Measurements from ENCODE around the gene KRTAP5-4. TPM values are rescaled to one million over a fixed set of nuclear protein-coding genes. Genes with fewer than 3 reads are reported as not detected.
"Not testable (repeated sequence)": the region's sequence is repeated elsewhere in the genome, so short reads cannot be mapped to it uniquely, and the experiment has no call there.

The KRTAP5-4 gene
- polyA plus RNA-seq, 1 donor, result not detected

- no peak for DNase-seq (ENCODE audit: low read depth)
Observed at GRCh38 chr11:1652771-1653540, 31.0 kb upstream of the KRTAP5-4 start.

GRCh38 chr11:1652442-1652770 is 30.5 kb upstream of the KRTAP5-4 start:
- DNase-seq (ENCODE audit: low read depth), result no peak

GRCh38 chr11:1652026-1652425 is 30.1 kb upstream of the KRTAP5-4 start:
- no peak for DNase-seq (ENCODE audit: low read depth)

GRCh38 chr11:1651411-1651980 is 29.6 kb upstream of the KRTAP5-4 start:
- DNase-seq (ENCODE audit: low read depth), result no peak

- DNase-seq (ENCODE audit: low read depth), result no peak
Observed at GRCh38 chr11:1650918-1651262, 29.0 kb upstream of the KRTAP5-4 start.

- no peak for DNase-seq (ENCODE audit: low read depth)
Observed at GRCh38 chr11:1650034-1650917, 28.3 kb upstream of the KRTAP5-4 start.

- DNase-seq (ENCODE audit: low read depth), result no peak
Observed at GRCh38 chr11:1648653-1649420, 26.9 kb upstream of the KRTAP5-4 start.

- no peak for DNase-seq (ENCODE audit: low read depth)
Observed at GRCh38 chr11:1647901-1648652, 26.1 kb upstream of the KRTAP5-4 start.

- DNase-seq (ENCODE audit: low read depth), result not testable (repeated sequence)
Observed at GRCh38 chr11:1646540-1646939, 24.6 kb upstream of the KRTAP5-4 start.

- DNase-seq (ENCODE audit: low read depth), result no peak
Observed at GRCh38 chr11:1645357-1645821, 23.5 kb upstream of the KRTAP5-4 start.

GRCh38 chr11:1644601-1645356 is 22.8 kb upstream of the KRTAP5-4 start:
- DNase-seq (ENCODE audit: low read depth), result no peak

GRCh38 chr11:1643146-1643690 is 21.3 kb upstream of the KRTAP5-4 start:
- no peak for DNase-seq (ENCODE audit: low read depth)

- DNase-seq (ENCODE audit: low read depth), result no peak
Observed at GRCh38 chr11:1642288-1643145, 20.6 kb upstream of the KRTAP5-4 start.

GRCh38 chr11:1641096-1641495 is 19.2 kb upstream of the KRTAP5-4 start:
- no peak for DNase-seq (ENCODE audit: low read depth)

GRCh38 chr11:1640076-1640946 is 18.4 kb upstream of the KRTAP5-4 start:
- DNase-seq (ENCODE audit: low read depth), result no peak

- no peak for DNase-seq (ENCODE audit: low read depth)
Observed at GRCh38 chr11:1639666-1640065, 17.7 kb upstream of the KRTAP5-4 start.

GRCh38 chr11:1639102-1639620 is 17.2 kb upstream of the KRTAP5-4 start:
- no peak for DNase-seq (ENCODE audit: low read depth)

GRCh38 chr11:1638344-1638743 is 16.4 kb upstream of the KRTAP5-4 start:
- no peak for DNase-seq (ENCODE audit: low read depth)
